ENCODE measurements around the gene CELA2A. TPM values are rescaled to one million over a fixed set of nuclear protein-coding genes. Genes with fewer than 3 reads are reported as not detected.

Gene CELA2A
- total and polyA plus RNA-seq, 2 of the 13 experiments (the other 11 are each of a cell fraction or from before 2014, with no cell fraction given), result not detected

- H2AFZ ChIP-seq (ENCODE audit: low read length), result no peak overlapping the region
- in situ Hi-C loops (cut with HindIII; ENCODE audit: extremely low pct_ligation_motif_present, low pct_unique_long_range_greater_than_20kb) (no loop called here), intact Hi-C loops (cut with micrococcal nuclease; ENCODE audit: unreplicated experiment) (no loop called here)
- H3K27ac ChIP-seq (ENCODE audit: extremely low read length, insufficient read depth, low read length), result peak overlapping the region; percentile 21
- ChIA-PET CTCF (ENCODE audit: low intra/inter-chr PET ratio, low total read pairs) (interaction anchor here (1.2 to 1.5 kb wide), 2 partner anchors 10 to 92 kb away, joined by 3 to 4 read pairs; no protein-coding TSS in a partner anchor), POLR2A (interaction anchor here (1.0 to 1.2 kb wide), 2 partner anchors 8 to 50 kb away, joined by 3 read pairs; no protein-coding TSS in a partner anchor)
- WGBS (ENCODE audit: low lambda C conversion rate), result 71% methylated on average over 4 of the region's 8 CpGs
- BruUV-seq (replicated peaks), result no TSS peak
- H3K36me3 ChIP-seq (replicated peaks in 1 of 2; ENCODE audit: control insufficient read depth in 1 of 2, insufficient read depth in 2 of 2, low read length in 2 of 2), result no peaks in the 10 kb centered on the region
- peaks cover 21% of the 10 kb centered on the region for H3K4me1 ChIP-seq (ENCODE audit: insufficient read depth, low read length)
- ATAC-seq (peak; percentile 87), DNase-seq (ENCODE audit: low spot score) (peak; percentile 77), FAIRE-seq (peak; percentile 83)
- no peaks in the 10 kb centered on the region for H3K9me3 ChIP-seq (ENCODE audit: low read length)
- no peak overlapping the region; a peak in 1 of 6 replicates for H3K4me3 ChIP-seq (replicated peaks in 1 of 3; ENCODE audit: insufficient read depth in 1 of 3, low read depth in 2 of 3, low read length in 3 of 3)
- peak overlapping the region; percentile 34 for H3K4me2 ChIP-seq (ENCODE audit: low read depth, low read length)
- no peaks in the 10 kb centered on the region for H4K20me1 ChIP-seq (ENCODE audit: insufficient read depth, low read length)
- no peaks in the 10 kb centered on the region for H3K27me3 ChIP-seq (ENCODE audit: control insufficient read depth in 1 of 2, insufficient read depth in 2 of 2, low read length in 2 of 2)
- no peaks in the 10 kb centered on the region for H3K79me2 ChIP-seq (ENCODE audit: insufficient read depth, low read length)
- no peak overlapping the region for H3K9ac ChIP-seq (ENCODE audit: insufficient read depth, low read depth, low read length)
- TF ChIP-seq PAXIP1 (CRISPR knock-in tag; conservative IDR thresholded peaks at IDR 0.05) (peak; percentile 30; the same call in 1 of the 2 replicates), SALL2 (CRISPR knock-in tag; IDR thresholded peaks at IDR 0.05) (no peak), AGO1 (IDR thresholded peaks at IDR 0.05; ENCODE audit: low read depth, low read length, poor library complexity, severe bottlenecking) (no peak), PTBP1 (IDR thresholded peaks at IDR 0.05; ENCODE audit: low read depth, low read length, poor library complexity, severe bottlenecking) (no peak), MAF1 (CRISPR knock-in tag; IDR thresholded peaks at IDR 0.05; ENCODE audit: borderline replicate concordance) (no peak), IRF2 (CRISPR knock-in tag; IDR thresholded peaks at IDR 0.05) (peak; percentile 69; the same call in 1 of the 2 replicates), HNF4A (CRISPR knock-in tag; IDR thresholded peaks at IDR 0.05) (peak; percentile 82), ZNF441 (CRISPR knock-in tag; IDR thresholded peaks at IDR 0.05; ENCODE audit: borderline replicate concordance) (peak; percentile 79), ZNF598 (CRISPR knock-in tag; IDR thresholded peaks at IDR 0.05; ENCODE audit: borderline replicate concordance) (no peak), NFKBIZ (CRISPR knock-in tag; IDR thresholded peaks at IDR 0.05) (no peak), HMG20B (CRISPR knock-in tag; conservative IDR thresholded peaks at IDR 0.05) (no peak), SALL1 (CRISPR knock-in tag; IDR thresholded peaks at IDR 0.05) (peak; percentile 79), NR3C1 (CRISPR knock-in tag; IDR thresholded peaks at IDR 0.05) (no peak), ZBTB25 (CRISPR knock-in tag; IDR thresholded peaks at IDR 0.05) (0 out of 2 replicates have a peak, but pooled peaks have one; percentile 20), KDM2A (CRISPR knock-in tag; IDR thresholded peaks at IDR 0.05; ENCODE audit: borderline replicate concordance, low read depth) (peak; percentile 41; the same call in 1 of the 2 replicates), ZNF574 (CRISPR knock-in tag; IDR thresholded peaks at IDR 0.05) (peak; percentile 51; the same call in 1 of the 2 replicates), DMAP1 (CRISPR knock-in tag; IDR thresholded peaks at IDR 0.05) (no peak)
These were observed 35.6 kb upstream of the CELA2A start for GRCh38 chr1:15420853-15421465.

Data from HepG2 (cell line).